ENCODE measurements around the gene LMF2.

Gene LMF2

DNA sequence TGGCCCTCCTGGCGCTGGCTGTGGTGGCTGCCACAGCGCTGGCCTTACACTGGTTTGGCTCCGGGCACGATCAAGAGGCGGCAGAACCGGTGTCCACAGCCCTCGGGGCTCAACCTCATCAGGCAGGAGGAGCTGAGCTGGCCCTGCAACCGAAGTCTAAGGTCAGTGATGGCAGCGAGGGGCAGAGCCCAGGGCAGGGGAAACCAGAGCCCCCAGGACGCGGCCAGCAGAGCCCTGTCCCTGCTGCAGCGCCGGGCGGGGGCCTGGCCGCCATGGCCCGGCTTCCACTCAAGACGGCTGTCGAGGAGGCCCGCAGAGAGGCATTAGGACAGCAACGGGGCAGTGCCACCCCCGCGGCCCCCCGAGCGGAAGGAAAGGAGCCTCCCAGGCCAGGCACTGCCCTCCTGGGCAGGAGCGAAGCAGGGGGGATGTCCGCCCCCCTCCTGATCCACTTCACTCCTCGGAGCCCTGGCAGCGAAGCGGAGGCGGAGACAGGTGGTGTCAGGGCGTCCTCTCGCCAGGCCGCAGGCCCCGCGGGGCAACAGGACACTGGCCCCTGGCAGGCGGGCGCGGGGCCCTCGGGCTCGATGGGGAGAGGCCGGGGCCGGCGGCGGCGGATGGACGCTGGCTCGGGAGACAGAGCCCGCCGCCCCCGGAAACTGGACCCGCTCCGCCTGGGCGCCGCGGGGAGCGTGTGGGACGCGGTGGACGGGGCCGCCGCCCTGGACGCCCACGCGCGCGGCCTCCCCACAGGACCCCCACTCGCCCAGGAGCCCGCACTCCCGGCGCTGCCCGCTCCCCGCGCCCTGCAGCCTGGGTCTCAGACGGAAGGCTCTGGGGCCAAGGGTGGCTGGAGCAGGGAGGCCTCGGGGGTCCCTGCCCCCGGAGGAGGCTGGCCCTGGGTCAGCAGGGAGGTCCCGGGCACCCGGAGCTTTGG lies 39.1 kb upstream of the LMF2 start:
- Histone ChIP-seq H2AFZ (peak overlapping the region; percentile 70), H3K4me2 (ENCODE audit: low read length) (peak overlapping the region; percentile 56), H3K27me3 (ENCODE audit: control insufficient read depth, insufficient read depth, low read length) (no peaks in the 10 kb centered on the region), H3K4me3 (ENCODE audit: low read depth, low read length) (peak overlapping the region; percentile 19), H3K36me3 (ENCODE audit: control insufficient read depth, insufficient read depth, low read length) (no peaks in the 10 kb centered on the region), H3K27ac (no peak overlapping the region), H3K9ac (no peak overlapping the region), H3K9me3 (ENCODE audit: control insufficient read depth, low read length) (no peaks in the 10 kb centered on the region), H3K79me2 (no peaks in the 10 kb centered on the region), H3K4me1 (peaks cover 7% of the 10 kb centered on the region)
- TF ChIP-seq, protein P1, sequence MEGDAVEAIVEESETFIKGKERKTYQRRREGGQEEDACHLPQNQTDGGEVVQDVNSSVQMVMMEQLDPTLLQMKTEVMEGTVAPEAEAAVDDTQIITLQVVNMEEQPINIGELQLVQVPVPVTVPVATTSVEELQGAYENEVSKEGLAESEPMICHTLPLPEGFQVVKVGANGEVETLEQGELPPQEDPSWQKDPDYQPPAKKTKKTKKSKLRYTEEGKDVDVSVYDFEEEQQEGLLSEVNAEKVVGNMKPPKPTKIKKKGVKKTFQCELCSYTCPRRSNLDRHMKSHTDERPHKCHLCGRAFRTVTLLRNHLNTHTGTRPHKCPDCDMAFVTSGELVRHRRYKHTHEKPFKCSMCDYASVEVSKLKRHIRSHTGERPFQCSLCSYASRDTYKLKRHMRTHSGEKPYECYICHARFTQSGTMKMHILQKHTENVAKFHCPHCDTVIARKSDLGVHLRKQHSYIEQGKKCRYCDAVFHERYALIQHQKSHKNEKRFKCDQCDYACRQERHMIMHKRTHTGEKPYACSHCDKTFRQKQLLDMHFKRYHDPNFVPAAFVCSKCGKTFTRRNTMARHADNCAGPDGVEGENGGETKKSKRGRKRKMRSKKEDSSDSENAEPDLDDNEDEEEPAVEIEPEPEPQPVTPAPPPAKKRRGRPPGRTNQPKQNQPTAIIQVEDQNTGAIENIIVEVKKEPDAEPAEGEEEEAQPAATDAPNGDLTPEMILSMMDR (IDR thresholded peaks at IDR 0.05), result no peak

DNA sequence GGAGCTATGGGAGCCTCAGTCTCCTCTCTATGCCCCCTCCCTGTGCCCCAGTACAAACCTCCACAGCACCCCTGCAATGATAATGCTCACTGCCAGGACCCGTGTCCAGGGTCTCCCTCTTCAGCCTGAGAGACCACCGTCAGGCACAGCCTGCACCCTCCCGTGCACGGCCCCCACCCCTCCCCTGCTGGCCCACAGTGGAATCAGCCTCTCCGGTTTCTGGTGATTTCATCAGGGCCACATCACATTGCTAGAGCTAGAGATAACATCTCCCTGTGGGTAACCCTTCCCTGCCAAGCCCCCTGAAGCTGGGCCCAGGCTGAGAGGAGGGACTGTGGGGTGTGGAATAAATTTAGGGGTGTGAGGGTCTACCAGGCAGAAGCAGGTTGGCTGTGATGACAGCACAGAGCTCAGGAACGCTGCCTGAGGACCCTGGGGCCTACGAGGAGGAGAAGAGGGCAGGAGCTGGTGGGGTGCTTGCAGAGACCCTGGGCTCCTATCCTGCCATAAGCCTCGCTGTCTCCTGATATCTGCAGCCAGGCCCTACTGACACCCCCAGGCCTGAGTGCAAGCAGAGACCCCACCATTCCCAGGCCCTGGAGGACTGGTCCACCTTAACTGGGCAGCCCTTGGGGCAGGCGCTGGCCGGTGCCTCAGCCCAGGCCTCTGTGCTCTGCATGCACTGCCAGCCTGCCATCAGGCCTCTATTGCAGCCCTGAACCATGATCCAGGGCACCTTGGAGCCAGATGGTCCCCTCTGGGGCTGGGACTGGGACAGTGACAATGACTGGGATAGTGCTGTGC lies 38.2 kb upstream of the LMF2 start, which contains the start of gene KLHDC7B:
TSS of gene KLHDC7B (plus strand) at position 378 of the 804 bp plus-strand sequence. CDS start at position 723, 345 bp downstream.
- H3K9ac ChIP-seq, result no peak within 1 kb of the TSS

DNA sequence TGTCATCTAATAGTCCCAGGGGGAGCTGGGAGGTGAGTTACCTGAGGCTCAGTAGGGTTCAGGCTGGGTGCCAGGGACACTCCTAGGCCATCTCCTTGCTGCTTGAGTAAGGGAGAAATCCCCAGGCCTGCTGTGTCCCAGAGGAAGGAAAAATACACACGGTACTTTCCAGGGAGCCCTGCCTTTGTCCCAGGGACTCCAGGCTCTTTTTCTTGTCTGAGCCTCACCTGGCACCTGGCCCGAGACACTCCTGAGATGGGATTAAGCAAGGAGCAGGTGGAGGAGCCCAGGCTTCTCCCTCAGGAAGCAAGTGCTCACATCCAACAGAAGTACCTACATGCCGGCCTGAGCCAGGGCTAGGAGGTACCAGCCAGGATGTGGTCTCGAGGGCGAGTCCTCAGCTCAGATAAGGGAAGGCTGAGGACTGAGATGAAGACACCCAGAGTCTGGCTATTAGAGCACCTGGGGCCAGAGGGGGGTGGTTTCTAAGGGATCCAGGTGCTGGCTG lies 37.3 kb upstream of the LMF2 start:
- Histone ChIP-seq H3K4me1 (peaks cover 7% of the 10 kb centered on the region), H3K27ac (peak overlapping the region; percentile 86), H3K27me3 (ENCODE audit: control insufficient read depth, insufficient read depth, low read length) (no peaks in the 10 kb centered on the region), H3K4me3 (ENCODE audit: low read depth, low read length) (no peak overlapping the region), H3K9ac (no peak overlapping the region), H3K9me3 (ENCODE audit: control insufficient read depth, low read length) (no peaks in the 10 kb centered on the region), H3K4me2 (ENCODE audit: low read length) (peak overlapping the region; percentile 56), H2AFZ (peak overlapping the region; percentile 65), H3K36me3 (ENCODE audit: control insufficient read depth, insufficient read depth, low read length) (no peaks in the 10 kb centered on the region), H3K79me2 (no peaks in the 10 kb centered on the region)
- TF ChIP-seq, protein P1 (IDR thresholded peaks at IDR 0.05), result no peak

More for the DNA sequence above, 38.2 kb upstream of the LMF2 start, which contains the start of gene KLHDC7B:
- Histone ChIP-seq H3K4me1 (peaks cover 7% of the 10 kb centered on the region), H3K4me3 (ENCODE audit: low read depth, low read length) (peak within 1 kb of the TSS; percentile 19), H3K4me2 (ENCODE audit: low read length) (peak within 1 kb of the TSS; percentile 56), H2AFZ (peak within 1 kb of the TSS; percentile 70), H3K79me2 (no peaks in the 10 kb centered on the region), H3K36me3 (ENCODE audit: control insufficient read depth, insufficient read depth, low read length) (no peaks in the 10 kb centered on the region), H3K27ac (peak within 1 kb of the TSS; percentile 86), H3K27me3 (ENCODE audit: control insufficient read depth, insufficient read depth, low read length) (no peaks in the 10 kb centered on the region), H3K9me3 (ENCODE audit: control insufficient read depth, low read length) (no peaks in the 10 kb centered on the region)
- TF ChIP-seq, protein P1 (IDR thresholded peaks at IDR 0.05), result peak; percentile 12

DNA sequence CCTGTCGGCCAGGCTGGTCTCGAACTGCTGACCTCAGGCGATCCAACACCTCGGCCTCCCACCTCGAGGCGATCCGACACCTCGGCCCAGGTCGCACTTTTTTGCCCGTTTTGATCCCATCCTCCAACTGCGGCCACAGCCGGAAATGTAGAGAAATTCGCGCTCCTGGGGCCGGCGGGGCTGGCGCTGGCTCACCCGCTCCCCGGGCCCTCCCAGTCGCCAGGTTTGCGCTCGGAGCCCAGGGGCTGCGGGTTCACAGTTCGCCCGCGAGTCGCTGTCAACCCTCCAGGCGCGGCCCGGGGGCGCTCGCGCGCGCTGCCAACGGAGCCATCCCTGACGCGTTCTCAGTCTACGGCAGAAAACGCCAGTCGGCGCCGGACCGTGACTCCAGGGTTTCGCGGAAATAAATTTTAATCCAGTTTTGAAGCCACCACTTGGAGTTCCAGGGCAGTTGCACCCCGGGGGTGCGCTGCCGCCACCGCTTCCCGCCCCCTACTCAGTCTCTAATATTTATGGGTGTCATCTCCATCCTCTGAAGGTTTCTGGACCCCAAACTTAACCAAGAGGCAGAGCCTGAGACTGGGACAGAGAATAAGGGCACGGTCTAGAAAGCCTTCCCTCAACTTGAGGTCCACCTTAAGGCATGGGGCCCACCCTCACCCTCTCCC lies 36.7 kb upstream of the LMF2 start:
- no peaks in the 10 kb centered on the region for H3K36me3 ChIP-seq (ENCODE audit: control insufficient read depth, insufficient read depth, low read length)
- no peak overlapping the region for H3K9ac ChIP-seq
- no peaks in the 10 kb centered on the region for H3K79me2 ChIP-seq
- no peaks in the 10 kb centered on the region for H3K27me3 ChIP-seq (ENCODE audit: control insufficient read depth, insufficient read depth, low read length)
- H3K9me3 ChIP-seq (ENCODE audit: control insufficient read depth, low read length), result no peaks in the 10 kb centered on the region
- TF ChIP-seq, protein P1 (IDR thresholded peaks at IDR 0.05), result peak; percentile 66
- peaks cover 7% of the 10 kb centered on the region for H3K4me1 ChIP-seq
- H3K4me3 ChIP-seq (ENCODE audit: low read depth, low read length), result peak overlapping the region; percentile 36
- peak overlapping the region; percentile 71 for H3K4me2 ChIP-seq (ENCODE audit: low read length)
- peak overlapping the region; percentile 65 for H2AFZ ChIP-seq
- H3K27ac ChIP-seq, result peak overlapping the region; percentile 86

Measured in parathyroid adenoma (tissue), 2 donors.